Measurements from ENCODE around the gene SDK2. TPM values are rescaled to one million over a fixed set of nuclear protein-coding genes. Genes with fewer than 3 reads are reported as not detected.

Gene SDK2
- total and polyA plus RNA-seq, 2 of the 4 experiments (the other 2 are of a cell fraction) = under 0.01 to 0.03 TPM

DNA sequence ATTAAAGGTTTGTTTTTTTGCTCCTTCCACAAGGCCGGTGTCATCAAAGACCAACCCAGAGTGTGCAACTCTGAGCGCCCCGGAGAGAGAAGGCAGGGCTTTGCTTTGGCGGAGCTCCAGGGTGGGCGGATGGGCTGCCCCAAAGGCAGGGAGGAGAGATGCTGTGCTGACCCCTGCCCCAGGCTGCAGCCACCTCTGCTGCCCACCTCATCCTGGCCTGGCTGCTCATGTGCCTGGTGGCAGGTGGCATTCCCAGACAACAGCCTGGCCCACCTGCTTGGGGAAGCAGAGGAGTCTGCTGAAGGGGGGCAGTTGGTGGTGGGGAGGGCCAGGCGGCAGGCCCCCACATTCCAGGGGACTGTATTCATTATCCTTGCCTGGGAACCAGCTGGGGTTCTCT is 122.1 kb downstream of the SDK2 start:
- H3K9me3 ChIP-seq (ENCODE audit: control insufficient read depth, insufficient read depth, low read length) = no peaks in the 10 kb centered on the region
- dilution Hi-C loops (cut with HindIII; ENCODE audit: low sequenced_read_pairs, unreplicated experiment) = no loop called here
- 70% methylated on average over 3 of the region's 6 CpGs; no CpG with 5 or more reads in 1 of the 2 experiments for WGBS, 2 experiments (ENCODE audit: extremely low coverage in 2 of 2, insufficient read length in 1 of 2)
- no peak overlapping the region for H4K8ac ChIP-seq (ENCODE audit: low read depth in 2 of 2, low read length in 2 of 2)
- no peak overlapping the region for H4K91ac ChIP-seq (ENCODE audit: insufficient read depth, low read depth, low read length)
- no peak overlapping the region for H2BK120ac ChIP-seq (ENCODE audit: low read depth, low read length)
- ChIA-PET POLR2A (ENCODE audit: unreplicated experiment) (no interaction called here), CTCF (no interaction called here)
- no peak overlapping the region for H3K56ac ChIP-seq (ENCODE audit: extremely low read depth, insufficient read depth, low read length)
- H3K18ac ChIP-seq (ENCODE audit: low read depth, low read length) = no peak overlapping the region
- H3K4me2 ChIP-seq (ENCODE audit: low read depth, low read length) = no peak overlapping the region
- H3K9me1 ChIP-seq (ENCODE audit: insufficient read depth, low read length) = no peaks in the 10 kb centered on the region
- H3K23ac ChIP-seq (ENCODE audit: low read depth, low read length) = no peak overlapping the region
- no peak overlapping the region for H3K4ac ChIP-seq (ENCODE audit: low read depth, low read length)
- no peaks in the 10 kb centered on the region for H3K4me1 ChIP-seq (ENCODE audit: control insufficient read depth, insufficient read depth, low read length)
- H2BK15ac ChIP-seq (ENCODE audit: low read depth, low read length) = no peak overlapping the region
- H3K36me3 ChIP-seq (ENCODE audit: control insufficient read depth, insufficient read depth, low read length) = no peaks in the 10 kb centered on the region
- H3K9ac ChIP-seq (ENCODE audit: low read depth, low read length) = no peak overlapping the region
- no peak overlapping the region for H2BK20ac ChIP-seq (ENCODE audit: low read depth, low read length)
- no peak overlapping the region for H2BK5ac ChIP-seq (ENCODE audit: low read depth, low read length, poor library complexity, severe bottlenecking)
- DNase-seq (no peak), ATAC-seq (ENCODE audit: low read depth) (no peak)
- BruUV-seq (replicated peaks) = no TSS peak
- no peak overlapping the region for H2AK9ac ChIP-seq (replicated peaks; ENCODE audit: low read depth, low read length, poor library complexity)
- H3K79me1 ChIP-seq (ENCODE audit: low read depth in 1 of 2, low read length in 2 of 2) = no peaks in the 10 kb centered on the region
- H3K4me3 ChIP-seq (ENCODE audit: insufficient read depth, low read depth, low read length) = no peak overlapping the region
- no peak overlapping the region for H3K27ac ChIP-seq (ENCODE audit: insufficient read depth, low read length)
- H2AK5ac ChIP-seq (ENCODE audit: low read depth, low read length) = no peak overlapping the region
- no peak overlapping the region for H3K14ac ChIP-seq (replicated peaks; ENCODE audit: low read depth, low read length)
- H4K20me1 ChIP-seq (ENCODE audit: insufficient read depth, low read length) = no peaks in the 10 kb centered on the region
- no peaks in the 10 kb centered on the region for H3K27me3 ChIP-seq (ENCODE audit: control insufficient read depth, insufficient read depth, low read length)
- H2AFZ ChIP-seq (replicated peaks; ENCODE audit: low read length, poor library complexity) = no peak overlapping the region
- TF ChIP-seq RAD21 (IDR thresholded peaks at IDR 0.05; ENCODE audit: low read length) = no peak
- TF ChIP-seq, protein P1, sequence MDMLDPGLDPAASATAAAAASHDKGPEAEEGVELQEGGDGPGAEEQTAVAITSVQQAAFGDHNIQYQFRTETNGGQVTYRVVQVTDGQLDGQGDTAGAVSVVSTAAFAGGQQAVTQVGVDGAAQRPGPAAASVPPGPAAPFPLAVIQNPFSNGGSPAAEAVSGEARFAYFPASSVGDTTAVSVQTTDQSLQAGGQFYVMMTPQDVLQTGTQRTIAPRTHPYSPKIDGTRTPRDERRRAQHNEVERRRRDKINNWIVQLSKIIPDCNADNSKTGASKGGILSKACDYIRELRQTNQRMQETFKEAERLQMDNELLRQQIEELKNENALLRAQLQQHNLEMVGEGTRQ (IDR thresholded peaks at IDR 0.05; ENCODE audit: low read depth, low read length) = no peak
- no peak for TF ChIP-seq BHLHE40 (IDR thresholded peaks at IDR 0.05; ENCODE audit: low read depth, low read length)
- no peak for TF ChIP-seq SMC3 (IDR thresholded peaks at IDR 0.05; ENCODE audit: low read depth, low read length)
- TF ChIP-seq CEBPB (IDR thresholded peaks at IDR 0.05; ENCODE audit: low read depth, low read length) = no peak
- no peak for TF ChIP-seq MXI1 (IDR thresholded peaks at IDR 0.05; ENCODE audit: borderline replicate concordance, low read depth, low read length)
- TF ChIP-seq MAFK (IDR thresholded peaks at IDR 0.05; ENCODE audit: low read depth, low read length) = no peak
- no peak for TF ChIP-seq RFX5 (IDR thresholded peaks at IDR 0.05; ENCODE audit: low read depth, low read length)
- no peak for TF ChIP-seq NFE2L2 (IDR thresholded peaks at IDR 0.05; ENCODE audit: low read depth, low read length)
- TF ChIP-seq FOS (IDR thresholded peaks at IDR 0.05; ENCODE audit: low read depth, low read length) = no peak
- TF ChIP-seq POLR2A (IDR thresholded peaks at IDR 0.05; ENCODE audit: low read depth, low read length) = no peak
- in situ Hi-C loops (cut with MboI; ENCODE audit: low sequenced_read_pairs) = no loop called here
- H4K5ac ChIP-seq (ENCODE audit: low read depth, low read length) = no peak overlapping the region
- intact Hi-C loops (cut with micrococcal nuclease) = no loop called here
